Activated naive CD8-positive, alpha-beta T cell treated with anti-CD3 and anti-CD28 coated beads, Interleukin-2, amount 10 ng/mL, durations not matched to agents 7 days and 5 days (primary cell): ENCODE measurements around the gene CLPSL2. TPM values are rescaled to one million over a fixed set of nuclear protein-coding genes. Genes with fewer than 3 reads are reported as not detected.
A peak's percentile ranks its signal among the peaks of the same experiment; 100 is the strongest.

Source experiments
- ATAC-seq: fragments of 150-1000 bp; cut with Tn5 transposase; one replicate; pipeline ENCODE4 v1.10.0; 2021; ENCODE audit warnings: low read depth, moderate library complexity
- POLR2A ChIA-PET: fragments of 350-600 bp; sonication (Branson Sonifier 250); formaldehyde crosslinking; loops from one replicate; lab custom pipeline; 2021; ENCODE audit warnings: antibody characterized with exemption; lab: Charles Lee
- DNase-seq: peaks from one replicate; pipeline ENCODE4 v3.0.0; 2021
- H3K27ac Mint-ChIP-seq: one replicate; pipeline ENCODE4 v1.8.0; 2022; ENCODE audit warnings: mild to moderate bottlenecking, mixed read lengths
- H3K27me3 Mint-ChIP-seq: one replicate; pipeline ENCODE4 v1.8.0; 2022; ENCODE audit warnings: mild to moderate bottlenecking, moderate library complexity, mixed read lengths
- H3K36me3 Mint-ChIP-seq: one replicate; pipeline ENCODE4 v1.8.0; 2021; ENCODE audit warnings: mild to moderate bottlenecking, mixed read lengths
- H3K4me1 Mint-ChIP-seq: one replicate; pipeline ENCODE4 v1.8.0; 2021; ENCODE audit warnings: mixed read lengths
- H3K4me3 Mint-ChIP-seq: one replicate; pipeline ENCODE4 v1.8.0; 2022; ENCODE audit warnings: mild to moderate bottlenecking, moderate library complexity, mixed read lengths
- H3K9me3 Mint-ChIP-seq: one replicate; pipeline ENCODE4 v1.8.0; 2021; ENCODE audit warnings: mixed read lengths
- total RNA-seq, 2 experiments: library from RNA; stranded (reverse); gene quantifications; one replicate each; pipeline ENCODE4 v1.2.3, GENCODE V29; 2021

The CLPSL2 gene
- total RNA-seq, 2 experiments from 2014 or later = not detected

DNA sequence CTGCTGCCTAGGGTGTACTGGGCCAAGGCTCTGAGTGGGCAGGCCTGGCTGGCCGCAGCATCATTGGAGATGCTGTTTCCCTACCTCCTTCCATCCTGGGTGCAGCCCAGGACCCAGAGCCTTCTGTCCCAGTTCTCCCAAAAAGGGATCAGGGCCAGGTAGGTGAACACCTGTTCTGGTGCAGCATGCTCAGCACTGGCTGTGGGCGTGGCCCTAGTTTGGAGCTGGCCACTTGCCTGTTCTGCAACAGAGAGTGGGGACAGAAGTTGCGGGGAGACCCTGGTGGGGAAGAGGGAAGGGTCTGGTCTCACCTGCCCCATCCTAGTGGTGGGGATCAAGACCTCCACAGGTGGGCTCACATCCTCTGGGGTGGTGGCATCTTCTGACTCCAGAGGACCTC, 40.9 kb upstream of the CLPSL2 start:
- H3K4me3 Mint-ChIP-seq = no peak overlapping the region
- no peaks in the 10 kb centered on the region for H3K36me3 Mint-ChIP-seq
- ATAC-seq (no peak), DNase-seq (no peak)
- peaks cover 29% of the 10 kb centered on the region for H3K4me1 Mint-ChIP-seq
- POLR2A ChIA-PET = interaction anchor here (1.1 kb wide), 1 partner anchor 46 kb away, joined by 3 read pairs; no protein-coding TSS in a partner anchor
- H3K27me3 Mint-ChIP-seq = no peaks in the 10 kb centered on the region
- no peaks in the 10 kb centered on the region for H3K9me3 Mint-ChIP-seq
- no peak overlapping the region for H3K27ac Mint-ChIP-seq

GRCh38 chr6:35736253-35736894, 40.0 kb upstream of the CLPSL2 start:
- no peaks in the 10 kb centered on the region for H3K36me3 Mint-ChIP-seq
- no peak overlapping the region for H3K4me3 Mint-ChIP-seq
- peak; percentile 17 for ATAC-seq
- no peaks in the 10 kb centered on the region for H3K27me3 Mint-ChIP-seq
- H3K27ac Mint-ChIP-seq = peak overlapping the region; percentile 61
- POLR2A ChIA-PET = interaction anchor here (0.6 to 1.1 kb wide), 7 partner anchors 9 to 319 kb away, joined by 3 to 5 read pairs (median 3); no protein-coding TSS in a partner anchor
- H3K9me3 Mint-ChIP-seq = no peaks in the 10 kb centered on the region
- peak; percentile 84 for DNase-seq
- H3K4me1 Mint-ChIP-seq = peaks cover 24% of the 10 kb centered on the region

DNA sequence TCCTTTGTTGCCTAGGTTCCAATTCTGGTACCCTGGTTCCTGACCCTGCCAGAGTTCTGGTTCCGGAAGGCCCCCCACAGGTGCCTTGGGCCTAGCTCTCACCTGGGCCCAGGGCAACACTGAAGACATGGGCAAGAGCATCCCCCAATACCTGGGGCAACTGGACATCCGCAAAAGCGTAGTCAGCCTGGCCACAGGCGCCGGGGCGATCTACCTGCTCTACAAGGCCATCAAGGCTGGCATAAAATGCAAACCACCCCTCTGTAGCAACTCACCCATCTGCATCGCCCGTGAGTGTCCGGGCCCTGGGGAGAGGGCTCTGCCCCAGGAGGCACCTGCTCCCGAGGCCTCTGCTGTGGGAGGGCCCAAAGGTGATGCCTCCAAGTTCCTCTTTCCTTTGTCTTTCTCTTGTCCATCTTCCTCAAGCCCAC, 39.4 kb upstream of the CLPSL2 start, which contains the start of gene ARMC12:
Gene ARMC12 (plus strand): TSS at position 51 of the 431 bp plus-strand sequence. CDS start 77 bp downstream, at position 128.
- no peaks in the 10 kb centered on the region for H3K9me3 Mint-ChIP-seq
- ATAC-seq (no peak), DNase-seq (no peak)
- peak within 1 kb of the TSS; percentile 85 for H3K27ac Mint-ChIP-seq
- no peak within 1 kb of the TSS for H3K4me3 Mint-ChIP-seq
- POLR2A ChIA-PET = interaction anchor here (0.6 to 1.1 kb wide), 6 partner anchors 9 to 214 kb away, joined by 3 to 5 read pairs (median 3); no protein-coding TSS in a partner anchor
- H3K4me1 Mint-ChIP-seq = peaks cover 23% of the 10 kb centered on the region
- no peaks in the 10 kb centered on the region for H3K36me3 Mint-ChIP-seq
- no peaks in the 10 kb centered on the region for H3K27me3 Mint-ChIP-seq

DNA sequence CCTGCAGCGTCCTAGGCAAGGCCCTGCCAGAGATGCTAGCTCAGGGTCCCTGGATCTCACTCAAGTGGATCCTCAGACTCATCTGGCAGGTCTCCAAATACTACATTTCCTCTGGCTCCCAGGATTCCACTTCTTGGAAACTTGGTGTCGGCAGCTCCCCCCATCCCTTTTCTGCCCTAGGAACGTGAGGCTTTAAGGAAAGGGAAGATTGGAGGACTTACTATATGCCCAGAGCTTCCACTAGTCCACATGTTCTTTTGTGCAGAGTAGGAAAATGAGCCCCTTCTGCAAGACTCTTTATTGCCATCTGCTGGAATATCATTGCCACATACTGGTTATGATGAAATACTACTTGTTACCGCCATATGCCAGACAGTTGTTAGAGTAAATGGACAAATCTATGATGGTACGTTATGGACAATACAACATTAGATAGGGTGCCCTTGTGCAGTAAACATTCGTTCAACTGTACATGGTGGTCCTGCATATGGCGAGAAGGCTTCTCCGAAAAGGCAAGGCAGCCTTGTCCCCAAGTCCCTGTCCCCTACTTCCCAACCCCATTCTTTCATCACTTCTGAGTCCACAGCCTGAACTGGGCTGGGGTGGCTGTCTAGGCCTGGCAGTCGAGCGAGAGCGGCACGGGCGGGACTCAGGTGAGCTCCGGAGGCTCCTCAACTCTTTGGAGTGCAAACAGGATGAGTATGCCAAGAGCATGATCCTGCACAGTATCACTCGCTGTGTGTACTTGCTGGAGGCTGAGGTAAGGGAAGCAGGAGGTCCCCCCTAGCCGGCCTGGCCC, 38.8 kb upstream of the CLPSL2 start:
- peaks cover 19% of the 10 kb centered on the region for H3K4me1 Mint-ChIP-seq
- H3K27me3 Mint-ChIP-seq = no peaks in the 10 kb centered on the region
- peak overlapping the region; percentile 85 for H3K27ac Mint-ChIP-seq
- H3K9me3 Mint-ChIP-seq = no peaks in the 10 kb centered on the region
- no peaks in the 10 kb centered on the region for H3K36me3 Mint-ChIP-seq
- DNase-seq = peak; percentile 46
- no peak overlapping the region for H3K4me3 Mint-ChIP-seq
- POLR2A ChIA-PET = interaction anchor here (0.6 to 1.0 kb wide), 3 partner anchors 50 to 215 kb away, joined by 3 to 4 read pairs (median 3); no protein-coding TSS in a partner anchor
- ATAC-seq = peak; percentile 67

- ATAC-seq = no peak
- no peaks in the 10 kb centered on the region for H3K36me3 Mint-ChIP-seq
- H3K4me3 Mint-ChIP-seq = no peak overlapping the region
- H3K27ac Mint-ChIP-seq = no peak overlapping the region
- H3K4me1 Mint-ChIP-seq = peaks cover 13% of the 10 kb centered on the region
- POLR2A ChIA-PET = interaction anchor here (0.6 kb wide), 1 partner anchor 354 kb away, joined by 3 read pairs; no protein-coding TSS in a partner anchor
- H3K27me3 Mint-ChIP-seq = no peaks in the 10 kb centered on the region
- no peak for DNase-seq
- H3K9me3 Mint-ChIP-seq = no peaks in the 10 kb centered on the region
Observed at GRCh38 chr6:35739645-35740524, 36.5 kb upstream of the CLPSL2 start.

- Mint-ChIP-seq H3K4me1 (peaks cover 4% of the 10 kb centered on the region), H3K27me3 (no peaks in the 10 kb centered on the region), H3K4me3 (no peak overlapping the region), H3K9me3 (peaks cover 1% of the 10 kb centered on the region), H3K27ac (no peak overlapping the region), H3K36me3 (no peaks in the 10 kb centered on the region)
- DNase-seq (no peak), ATAC-seq (no peak)
- POLR2A ChIA-PET = interaction anchor here (1.4 kb wide), 1 partner anchor 11 kb away, joined by 3 read pairs; no protein-coding TSS in a partner anchor
Observed at GRCh38 chr6:35742842-35743241, 33.6 kb upstream of the CLPSL2 start.

- no peak for ATAC-seq
- Mint-ChIP-seq H3K27me3 (peaks cover 2% of the 10 kb centered on the region), H3K4me1 (peaks cover 1% of the 10 kb centered on the region), H3K9me3 (peaks cover 1% of the 10 kb centered on the region), H3K4me3 (no peak overlapping the region), H3K36me3 (no peaks in the 10 kb centered on the region), H3K27ac (no peak overlapping the region)
- POLR2A ChIA-PET = no interaction called here
- DNase-seq = no peak
Observed at GRCh38 chr6:35745509-35745908, 30.9 kb upstream of the CLPSL2 start.

DNA sequence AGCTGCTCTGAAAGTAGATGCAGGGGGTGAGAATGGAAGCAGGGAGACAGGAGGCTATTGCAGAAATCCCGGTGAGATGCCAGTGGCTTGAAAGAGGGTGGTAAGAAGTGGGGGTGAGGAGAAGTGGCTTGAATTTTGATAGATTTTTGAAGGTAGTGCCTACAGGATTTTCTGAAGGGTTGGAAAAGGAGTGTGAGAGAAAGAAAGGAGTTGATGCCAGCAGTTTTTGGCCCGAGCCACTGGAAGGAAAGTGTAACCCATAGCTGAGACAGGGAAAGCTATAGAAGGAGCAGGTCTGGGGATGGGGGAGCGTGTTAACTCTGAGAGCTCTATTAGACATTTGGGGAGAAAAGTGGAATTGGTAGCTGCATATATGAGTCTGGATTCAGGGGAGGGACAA, 29.9 kb upstream of the CLPSL2 start:
- H3K9me3 Mint-ChIP-seq = peaks cover 1% of the 10 kb centered on the region
- no peak for ATAC-seq
- DNase-seq = no peak
- POLR2A ChIA-PET = no interaction called here
- no peak overlapping the region for H3K27ac Mint-ChIP-seq
- no peak overlapping the region for H3K4me3 Mint-ChIP-seq
- H3K4me1 Mint-ChIP-seq = peaks cover 1% of the 10 kb centered on the region
- H3K36me3 Mint-ChIP-seq = no peaks in the 10 kb centered on the region
- H3K27me3 Mint-ChIP-seq = peaks cover 2% of the 10 kb centered on the region

- Mint-ChIP-seq H3K9me3 (peaks cover 1% of the 10 kb centered on the region), H3K36me3 (no peaks in the 10 kb centered on the region), H3K4me3 (no peak overlapping the region), H3K27me3 (peaks cover 2% of the 10 kb centered on the region), H3K4me1 (no peaks in the 10 kb centered on the region), H3K27ac (no peak overlapping the region)
- POLR2A ChIA-PET = no interaction called here
- DNase-seq (no peak), ATAC-seq (no peak)
Observed at GRCh38 chr6:35747877-35748276, 28.5 kb upstream of the CLPSL2 start.

DNA sequence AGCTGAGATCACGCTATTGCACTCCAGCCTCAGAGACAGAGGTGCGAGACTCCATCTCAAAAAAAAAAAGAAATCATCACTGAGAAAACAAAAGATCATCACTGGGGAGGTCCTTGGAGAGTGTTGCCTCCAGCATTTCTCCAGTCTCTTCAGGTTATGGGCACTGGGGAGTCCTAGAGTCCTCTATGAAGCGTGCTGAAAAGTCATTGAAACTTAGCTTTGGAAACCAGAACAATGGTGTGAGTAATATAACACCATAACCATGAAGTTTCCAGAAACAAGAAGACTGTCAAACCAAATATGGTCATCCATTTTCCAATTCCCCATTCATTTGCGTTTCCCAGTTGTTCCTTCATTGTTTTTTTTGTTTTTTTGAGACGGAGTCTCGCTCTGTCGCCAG, 25.8 kb upstream of the CLPSL2 start:
- Mint-ChIP-seq H3K4me3 (no peak overlapping the region), H3K4me1 (peaks cover 4% of the 10 kb centered on the region), H3K36me3 (no peaks in the 10 kb centered on the region), H3K27ac (no peak overlapping the region), H3K27me3 (peaks cover 2% of the 10 kb centered on the region), H3K9me3 (peaks cover 1% of the 10 kb centered on the region)
- ATAC-seq (no peak), DNase-seq (no peak)
- POLR2A ChIA-PET = no interaction called here

DNA sequence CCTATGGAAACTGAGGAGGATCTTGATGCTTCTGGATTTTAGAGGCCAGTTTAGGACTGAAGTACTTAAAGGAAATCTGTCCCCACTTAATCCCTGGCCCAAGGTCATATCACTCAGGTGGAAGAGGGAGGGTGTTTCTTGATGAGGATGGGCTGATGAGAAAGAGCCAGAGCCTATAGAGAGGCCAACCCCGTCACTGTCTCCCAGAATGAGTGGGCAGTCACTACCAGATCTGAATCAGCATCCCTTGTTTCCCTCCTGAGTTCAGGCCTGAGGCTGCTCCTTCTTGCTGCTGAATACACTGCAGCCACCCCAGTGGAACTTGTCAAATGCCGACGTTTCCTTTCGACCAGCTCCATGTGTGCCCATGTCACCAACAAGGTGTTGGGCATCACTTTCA, 24.8 kb upstream of the CLPSL2 start:
- POLR2A ChIA-PET = no interaction called here
- DNase-seq = no peak
- no peak for ATAC-seq
- Mint-ChIP-seq H3K4me3 (no peak overlapping the region), H3K4me1 (peaks cover 4% of the 10 kb centered on the region), H3K9me3 (peaks cover 1% of the 10 kb centered on the region), H3K27ac (no peak overlapping the region), H3K36me3 (no peaks in the 10 kb centered on the region), H3K27me3 (peaks cover 2% of the 10 kb centered on the region)

- no peak for DNase-seq
- POLR2A ChIA-PET = no interaction called here
- peaks cover 4% of the 10 kb centered on the region for H3K4me1 Mint-ChIP-seq
- no peaks in the 10 kb centered on the region for H3K36me3 Mint-ChIP-seq
- H3K9me3 Mint-ChIP-seq = no peaks in the 10 kb centered on the region
- H3K27ac Mint-ChIP-seq = no peak overlapping the region
- H3K4me3 Mint-ChIP-seq = no peak overlapping the region
- H3K27me3 Mint-ChIP-seq = peaks cover 3% of the 10 kb centered on the region
- ATAC-seq = no peak
Observed at GRCh38 chr6:35752330-35752729, 24.1 kb upstream of the CLPSL2 start.
